ENCODE data around the gene PRCP.

PRCP gene

DNA sequence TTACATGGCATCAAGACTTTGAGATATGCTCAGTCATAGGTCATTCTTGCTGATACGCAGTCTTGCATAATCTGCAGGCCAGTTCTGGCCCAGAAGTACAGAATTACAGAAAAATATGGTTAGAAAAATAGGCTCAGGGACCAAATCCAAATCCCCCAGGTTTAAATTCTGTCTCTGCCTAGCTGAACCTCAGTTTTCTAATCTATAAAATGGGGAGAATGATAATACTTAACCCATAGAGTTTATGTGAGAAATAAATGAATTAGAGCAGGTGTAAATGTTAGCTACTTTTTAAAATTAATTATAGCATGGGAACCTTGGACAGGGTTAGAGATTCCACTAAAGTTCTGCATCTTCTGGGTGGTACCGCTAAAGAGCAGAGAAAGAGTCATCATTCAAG, 114.2 kb downstream of the PRCP start:
- DNase-seq (ENCODE audit: low spot score), result no peak

DNA sequence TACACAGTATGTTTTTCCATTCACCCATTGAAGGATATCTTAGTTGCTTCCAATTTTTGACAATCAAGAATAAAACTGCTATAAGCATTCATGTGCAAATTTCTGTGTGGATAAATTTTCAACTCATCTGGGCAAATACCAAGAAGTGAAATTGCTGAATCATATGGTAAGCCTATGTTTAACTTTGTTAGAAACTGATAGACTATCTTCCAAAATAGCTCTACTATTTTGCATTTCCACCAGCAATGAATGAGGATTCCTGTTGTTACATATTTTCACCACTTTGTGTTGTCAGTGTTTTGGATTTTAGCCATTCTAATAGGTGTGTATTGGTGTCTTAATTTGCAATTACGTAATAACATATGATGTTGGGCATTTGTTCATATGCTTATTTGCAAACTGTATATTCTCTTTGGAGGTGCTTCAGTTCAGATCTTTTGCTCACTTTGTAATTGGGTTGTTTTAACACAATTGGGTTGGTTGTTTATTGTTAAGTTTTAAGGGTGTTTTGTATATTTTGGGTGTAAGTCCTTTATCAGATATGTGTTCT, 117.3 kb downstream of the PRCP start:
- no peak for DNase-seq (ENCODE audit: low spot score)

DNA sequence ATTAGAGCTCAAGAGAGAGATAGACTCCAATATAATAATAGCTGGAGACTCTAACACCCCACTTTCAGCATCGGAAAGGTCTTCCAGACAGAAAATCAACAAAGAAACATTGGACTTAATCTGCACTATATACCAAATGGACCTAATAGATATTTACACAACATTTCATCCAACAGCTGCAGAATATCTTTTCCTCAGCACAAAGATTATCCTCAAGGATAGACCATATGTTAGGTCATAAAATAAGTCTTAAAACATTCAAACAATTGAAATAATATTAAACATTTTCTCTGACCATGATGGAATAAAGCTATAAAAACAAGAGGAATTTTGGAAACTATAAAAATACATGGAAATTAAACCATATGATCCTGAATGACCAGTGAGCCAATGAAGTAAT, 121.5 kb downstream of the PRCP start:
- DNase-seq (ENCODE audit: low spot score), result no peak

DNA sequence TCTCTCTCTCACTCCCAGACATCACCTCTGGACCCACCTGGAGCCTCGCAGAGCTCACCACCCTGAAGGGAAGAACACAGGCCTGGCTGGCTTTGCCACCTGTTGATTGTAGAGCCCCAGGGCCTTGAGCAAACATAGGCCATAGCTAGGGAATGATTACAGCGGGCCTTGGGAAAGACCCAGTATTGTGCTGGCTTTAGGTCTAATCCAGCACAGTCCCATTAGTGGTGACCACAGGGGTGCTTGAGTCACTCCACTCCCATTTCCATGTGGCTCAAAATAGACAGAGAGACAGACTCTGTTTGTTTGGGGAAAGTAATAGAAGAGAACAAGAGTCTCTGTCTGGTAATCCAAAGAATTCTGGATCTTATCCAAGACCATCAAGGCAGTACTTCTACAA, 123.9 kb downstream of the PRCP start:
- no peak for DNase-seq (ENCODE audit: low spot score)

DNA sequence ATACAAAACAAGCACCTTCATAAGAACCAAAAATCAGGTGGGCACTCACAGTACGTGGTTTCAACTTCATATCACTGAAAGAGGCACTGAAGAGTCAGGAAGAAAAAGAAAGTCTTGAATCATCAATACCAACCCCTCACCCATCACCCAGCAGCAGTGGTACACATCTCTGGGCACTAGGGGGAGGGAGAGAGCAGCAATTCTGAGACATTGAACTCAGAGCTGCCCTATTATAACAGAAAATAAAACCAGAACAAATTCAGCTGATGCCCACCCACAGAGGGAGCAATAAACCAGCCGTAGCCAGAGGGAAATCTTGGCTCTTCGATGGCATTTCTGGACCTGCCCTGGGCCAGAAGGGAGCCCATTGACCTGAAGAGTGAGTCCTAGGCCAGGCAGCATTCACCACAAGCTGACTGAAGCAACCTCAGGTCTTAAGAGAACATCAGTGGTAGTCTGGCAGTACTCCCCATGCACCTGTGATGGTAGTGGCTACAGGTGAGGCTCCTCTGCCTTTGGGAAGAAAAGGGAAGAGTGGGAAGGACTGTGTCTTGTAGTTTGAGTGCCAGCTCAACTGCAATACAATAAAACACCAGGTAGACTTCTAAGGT, 124.4 kb downstream of the PRCP start:
- peak; percentile 56 for DNase-seq (ENCODE audit: low spot score)

DNA sequence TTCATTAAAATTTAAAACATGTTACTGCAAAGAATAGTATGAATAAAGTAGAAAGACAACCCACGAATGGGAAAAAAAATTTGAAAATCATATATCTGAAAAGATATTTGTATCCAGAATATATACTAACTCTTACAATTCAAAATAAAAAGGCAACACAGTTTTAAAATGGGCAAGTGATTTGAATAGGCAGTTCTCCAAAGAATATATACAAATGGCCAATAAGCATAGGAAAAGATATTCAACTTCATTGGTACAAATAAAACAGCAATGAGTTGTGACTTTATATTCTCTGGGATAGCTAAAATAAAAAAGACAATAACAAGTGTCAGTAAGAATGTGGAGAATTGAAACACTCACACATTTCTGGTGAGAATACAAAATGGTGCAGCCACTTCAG, 125.0 kb downstream of the PRCP start:
- DNase-seq (ENCODE audit: low spot score), result no peak
